Activated gamma-delta T cell treated with anti-CD3 and anti-CD28 coated beads, Interleukin-2, amount 50 U/mL, for 16 hours (primary cell): ENCODE results near the gene RBMS3.
"Not testable (repeated sequence)": the region's sequence is repeated elsewhere in the genome, so short reads cannot be mapped to it uniquely, and the experiment has no call there.

ENCODE experiments used
- DNase-seq: peaks from one replicate; pipeline ENCODE4 v3.0.0-alpha.2; 2020; ENCODE audit warnings: low read depth

The RBMS3 gene

GRCh38 chr3:29339016-29339833 is 58.4 kb downstream of the RBMS3 start:
- DNase-seq = no peak

GRCh38 chr3:29344154-29344553 is 63.3 kb downstream of the RBMS3 start:
- DNase-seq = no peak

GRCh38 chr3:29344935-29345334 is 64.1 kb downstream of the RBMS3 start:
- no peak for DNase-seq

- DNase-seq = no peak
Observed at GRCh38 chr3:29345516-29346300, 64.8 kb downstream of the RBMS3 start.

GRCh38 chr3:29346828-29347227 is 66.0 kb downstream of the RBMS3 start:
- no peak for DNase-seq

GRCh38 chr3:29347412-29347811 is 66.5 kb downstream of the RBMS3 start:
- no peak for DNase-seq

GRCh38 chr3:29348316-29348715 is 67.4 kb downstream of the RBMS3 start:
- DNase-seq = no peak

GRCh38 chr3:29349049-29349448 is 68.2 kb downstream of the RBMS3 start:
- DNase-seq = no peak

GRCh38 chr3:29353807-29354206 is 72.9 kb downstream of the RBMS3 start:
- no peak for DNase-seq

GRCh38 chr3:29354894-29355293 is 74.0 kb downstream of the RBMS3 start:
- no peak for DNase-seq

- no peak for DNase-seq
Observed at GRCh38 chr3:29356062-29356461, 75.2 kb downstream of the RBMS3 start.

GRCh38 chr3:29360289-29360688 is 79.4 kb downstream of the RBMS3 start:
- not testable (repeated sequence) for DNase-seq

GRCh38 chr3:29363110-29363509 is 82.2 kb downstream of the RBMS3 start:
- no peak for DNase-seq

GRCh38 chr3:29370021-29370420 is 89.2 kb downstream of the RBMS3 start:
- no peak for DNase-seq

- DNase-seq = no peak
Observed at GRCh38 chr3:29370476-29371420, 89.9 kb downstream of the RBMS3 start.

GRCh38 chr3:29373131-29373680 is 92.3 kb downstream of the RBMS3 start:
- no peak for DNase-seq

- DNase-seq = no peak
Observed at GRCh38 chr3:29374226-29374625, 93.4 kb downstream of the RBMS3 start.

- no peak for DNase-seq
Observed at GRCh38 chr3:29379097-29379496, 98.2 kb downstream of the RBMS3 start.

GRCh38 chr3:29381595-29381994 is 100.7 kb downstream of the RBMS3 start:
- no peak for DNase-seq

- no peak for DNase-seq
Observed at GRCh38 chr3:29382409-29382808, 101.5 kb downstream of the RBMS3 start.

GRCh38 chr3:29382845-29383244 is 102.0 kb downstream of the RBMS3 start:
- no peak for DNase-seq

- no peak for DNase-seq
Observed at GRCh38 chr3:29384640-29385039, 103.8 kb downstream of the RBMS3 start.
